SK-N-SH (cell line): ENCODE results near the gene RHOXF1. TPM values are rescaled to one million over a fixed set of nuclear protein-coding genes. Genes with fewer than 3 reads are reported as not detected.
A peak's percentile ranks its signal among the peaks of the same experiment; 100 is the strongest.
"Not testable (repeated sequence)": the region's sequence is repeated elsewhere in the genome, so short reads cannot be mapped to it uniquely, and the experiment has no call there.

ENCODE experiments used
- CTCF ChIA-PET: fragments of 300-600, 350-600 bp; formaldehyde crosslinking; extraction: SDS; loops from one replicate; lab custom pipeline; 2021; lab: Yijun Ruan, JAX
- POLR2A ChIA-PET: fragments of 350-600 bp; sonication (Branson Sonifier 250); formaldehyde crosslinking; extraction: SDS; loops from one replicate; lab custom pipeline; 2020; ENCODE audit warnings: antibody characterized with exemption, inconsistent platforms; lab: Yijun Ruan, JAX
- DNase-seq: peaks from one replicate; pipeline ENCODE4 v3.0.0; 2012
- H2AFZ ChIP-seq: fragments of 200-600 bp; sonication (generic); 2 replicates; pipeline ENCODE4 v1.8.1; 2016; ENCODE audit warnings: antibody characterized with exemption, mild to moderate bottlenecking, low read depth
- H3F3A ChIP-seq: fragments of 200-600 bp; sonication (generic); replicated peaks from 2 replicates; pipeline ENCODE3; 2016; ENCODE audit warnings: antibody characterized with exemption, mild to moderate bottlenecking; ENCODE audit not compliant: insufficient read depth
- H3K27ac ChIP-seq, 2 experiments: fragments of 200-500 bp in 1 of 2; fragments of 200-600 bp in 1 of 2; sonication (Bioruptor generic) in 1 of 2; sonication (generic), shearing (Covaris generic) in 1 of 2; 2 replicates each; pipeline versions ENCODE4 v1.5.1 to v1.6.1; 2014 to 2016; ENCODE audit warnings: low read depth in 2 of 2, inconsistent platforms in 1 of 2, low read length in 1 of 2, mild to moderate bottlenecking in 1 of 2, mixed read lengths in 1 of 2
- H3K27me3 ChIP-seq: fragments of 200-600 bp; sonication (generic), shearing (Covaris generic); 2 replicates; pipeline ENCODE4 v1.6.1; 2016; ENCODE audit warnings: mixed run types; ENCODE audit not compliant: insufficient read depth
- H3K36me3 ChIP-seq, 2 experiments: fragments of 200-500 bp in 1 of 2; fragments of 200-600 bp in 1 of 2; sonication (Bioruptor generic) in 1 of 2; sonication (generic) in 1 of 2; replicated peaks in 1 of 2; 2 replicates each; pipeline versions ENCODE3 to v1.5.1; 2014 to 2016; ENCODE audit warnings: low read length in 1 of 2, mild to moderate bottlenecking in 1 of 2; ENCODE audit not compliant: insufficient read depth in 2 of 2, control insufficient read depth in 1 of 2
- H3K4me1 ChIP-seq, 2 experiments: fragments of 200-500 bp in 1 of 2; fragments of 200-600 bp in 1 of 2; sonication (Bioruptor generic) in 1 of 2; sonication (generic), shearing (Covaris generic) in 1 of 2; 2 replicates each; pipeline versions ENCODE4 v1.5.1 to v1.6.1; 2014 to 2016; ENCODE audit warnings: low read depth in 1 of 2, low read length in 1 of 2, mixed run types in 1 of 2; ENCODE audit not compliant: insufficient read depth in 2 of 2, control insufficient read depth in 1 of 2
- H3K4me2 ChIP-seq: fragments of 200-600 bp; sonication (generic), shearing (Covaris generic); 2 replicates; pipeline ENCODE4 v1.6.1; 2017; ENCODE audit warnings: mixed run types
- H3K4me3 ChIP-seq, 2 experiments: fragments of 200-500 bp in 1 of 2; fragments of 200-600 bp in 1 of 2; sonication (Bioruptor generic) in 1 of 2; sonication (generic), shearing (Covaris generic) in 1 of 2; 2 replicates each; pipeline versions ENCODE4 v1.5.1 to v1.8.1; 2014 to 2016; ENCODE audit warnings: low read depth in 2 of 2, inconsistent platforms in 1 of 2, low read length in 1 of 2, mild to moderate bottlenecking in 1 of 2, mixed read lengths in 1 of 2, moderate library complexity in 1 of 2
- H3K79me2 ChIP-seq: fragments of 200-600 bp; sonication (generic); 2 replicates; pipeline ENCODE4 v1.8.1; 2017; ENCODE audit warnings: mild to moderate bottlenecking; ENCODE audit not compliant: insufficient read depth
- H3K9ac ChIP-seq: fragments of 200-600 bp; sonication (generic); 2 replicates; pipeline ENCODE4 v1.6.1; 2017; ENCODE audit warnings: mixed run types
- H3K9me2 ChIP-seq: fragments of 200-600 bp; sonication (generic); 2 replicates; pipeline ENCODE4 v1.6.1; 2017; ENCODE audit warnings: mixed run types
- H3K9me3 ChIP-seq: fragments of 200-600 bp; sonication (generic); 2 replicates; pipeline ENCODE4 v1.6.1; 2017; ENCODE audit warnings: mixed run types, mild to moderate bottlenecking, moderate library complexity
- H4K20me1 ChIP-seq: fragments of 200-600 bp; sonication (generic); 2 replicates; pipeline ENCODE4 v1.6.1; 2017; ENCODE audit warnings: mild to moderate bottlenecking, mixed run types; ENCODE audit not compliant: insufficient read depth
- ELF1 ChIP-seq: IDR thresholded peaks from 2 replicates; pipeline ENCODE4 v1.4.0; 2012
- EP300 ChIP-seq, 2 experiments: IDR thresholded peaks; 2 replicates each; pipeline versions ENCODE4 v1.4.0 to v1.6.1; 2012; ENCODE audit warnings: borderline replicate concordance in 1 of 2, low read depth in 1 of 2, low read length in 1 of 2
- FOSL2 ChIP-seq: IDR thresholded peaks from 2 replicates; pipeline ENCODE4 v1.4.0; 2012; ENCODE audit warnings: low read depth, mild to moderate bottlenecking, moderate library complexity, borderline replicate concordance
- GABPA ChIP-seq: IDR thresholded peaks from 2 replicates; pipeline ENCODE4 v1.4.0; 2012; ENCODE audit warnings: low read depth, mild to moderate bottlenecking
- GATA2 ChIP-seq: sonication (generic); formaldehyde crosslinking; IDR thresholded peaks from 2 replicates; pipeline ENCODE4 v1.5.0; 2020; ENCODE audit warnings: mild to moderate bottlenecking, missing genetic modification reagents
- MEF2A ChIP-seq: IDR thresholded peaks from 2 replicates; pipeline ENCODE4 v1.4.0; 2012; ENCODE audit warnings: low read depth, borderline replicate concordance
- RAD21 ChIP-seq: IDR thresholded peaks from 2 replicates; pipeline ENCODE4 v1.6.1; 2012; ENCODE audit warnings: mild to moderate bottlenecking, low read length
- TAF1 ChIP-seq: IDR thresholded peaks from 2 replicates; pipeline ENCODE4 v1.6.1; 2012; ENCODE audit warnings: low read depth, mild to moderate bottlenecking, low read length, moderate library complexity, borderline replicate concordance
- TEAD4 ChIP-seq: IDR thresholded peaks from 2 replicates; pipeline ENCODE4 v1.4.0; 2012; ENCODE audit warnings: mild to moderate bottlenecking, borderline replicate concordance; ENCODE audit not compliant: insufficient read depth
- YY1 ChIP-seq: IDR thresholded peaks from 2 replicates; pipeline ENCODE4 v1.4.0; 2012; ENCODE audit warnings: low read depth, mild to moderate bottlenecking
- WGBS: methylation state at CpG from one replicate; pipeline ENCODE4 v1.1.6; 2017; ENCODE audit warnings: low lambda C conversion rate; 5-methylcytosine and 5-hydroxymethylcytosine counted together
- polyA plus RNA-seq, 3 experiments: library from polyadenylated mRNA; depleted of rRNA; stranded (reverse); fragments of >200 nt; gene quantifications; 2 replicates each; pipeline ENCODE4 v1.2.3, GENCODE V29; 2012
- TF ChIP-seq, protein P1 (sequence below): fragments of 150-350 bp; IDR thresholded peaks from 2 replicates; pipeline ENCODE4 v1.6.1; 2017; ENCODE audit warnings: antibody characterized with exemption, low read length, low read depth, borderline replicate concordance

Gene RHOXF1
- polyA plus RNA-seq, 1 of the 3 experiments (the other 2 are of a cell fraction), result 0.07 TPM

DNA sequence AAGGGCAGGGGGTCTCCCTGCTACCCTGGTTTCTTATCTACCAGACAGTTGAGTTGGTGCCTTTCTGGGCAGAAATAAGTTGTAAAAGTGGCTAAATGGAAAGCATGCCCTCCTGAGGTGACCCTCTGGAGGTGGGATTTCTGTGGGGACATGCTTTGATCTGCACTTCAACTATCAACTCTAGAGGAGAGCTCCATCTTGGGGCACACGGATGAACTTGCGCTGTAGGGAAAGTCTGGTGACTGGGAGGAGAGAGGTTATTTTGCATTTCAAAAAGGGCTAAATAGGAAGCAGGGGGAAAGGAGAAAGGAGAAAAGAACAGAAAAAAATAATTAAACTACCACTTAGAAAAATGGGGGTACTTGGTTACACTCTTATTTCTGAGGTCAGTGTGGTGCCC is 25.5 kb downstream of the RHOXF1 start:
- Histone ChIP-seq H3K9me2 (no peaks in the 10 kb centered on the region), H3K4me1 (no peaks in the 10 kb centered on the region; a peak in 1 of 4 replicates), H3K9ac (no peak overlapping the region), H3K4me2 (no peak overlapping the region), H3K9me3 (no peaks in the 10 kb centered on the region), H3K4me3 (no peak overlapping the region), H4K20me1 (no peaks in the 10 kb centered on the region), H3K79me2 (no peaks in the 10 kb centered on the region), H2AFZ (no peak overlapping the region), H3K27ac (no peak overlapping the region), H3F3A (no peaks in the 10 kb centered on the region), H3K27me3 (peaks cover 17% of the 10 kb centered on the region; the same call in 1 of the 2 replicates), H3K36me3 (no peaks in the 10 kb centered on the region)
- POLR2A ChIA-PET, result no interaction called here
- TF ChIP-seq MEF2A (no peak), RAD21 (peak; percentile 12; the same call in 1 of the 2 replicates)
- DNase-seq, result no peak
- 35% methylated on average over 2 of the region's 2 CpGs for WGBS
- CTCF ChIA-PET, result interaction anchor here (0.7 to 3.6 kb wide), 4 partner anchors 20 to 124 kb away, joined by 3 to 12 read pairs (median 3); no protein-coding TSS in a partner anchor

DNA sequence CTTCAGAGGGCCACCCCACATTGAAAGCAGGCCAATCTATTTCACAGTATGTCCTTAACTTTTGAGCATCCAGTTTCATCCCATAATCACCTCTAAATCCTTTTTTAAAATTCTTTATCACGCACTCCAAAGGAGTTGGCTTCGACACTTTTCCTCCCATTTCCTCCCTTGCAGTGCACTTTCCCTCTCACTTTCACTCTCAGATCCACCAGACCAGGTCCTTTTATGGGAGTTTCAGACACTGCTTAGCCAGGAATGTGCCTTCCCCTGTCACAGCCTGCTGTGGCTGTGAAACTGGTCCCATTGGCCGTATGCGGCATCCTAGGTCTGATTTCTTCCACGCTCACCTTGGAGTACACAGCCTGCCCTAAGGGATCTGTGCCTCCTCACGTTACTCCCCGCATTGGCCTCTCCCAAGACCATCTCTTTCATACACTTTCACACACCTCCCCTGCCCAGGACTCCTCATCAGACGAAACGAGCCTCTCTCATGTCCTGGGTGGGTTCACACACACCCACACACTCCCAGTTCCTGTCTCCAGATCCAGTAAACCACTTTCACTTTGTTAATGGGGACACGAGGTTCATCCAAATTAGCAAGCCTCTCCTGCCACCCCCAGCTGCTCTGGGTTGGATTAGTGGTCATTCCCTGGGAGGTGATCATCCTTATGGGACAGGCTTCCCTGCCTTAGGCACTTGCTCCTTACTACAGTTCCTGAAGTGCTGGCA is 28.3 kb downstream of the RHOXF1 start:
- H3K4me1 ChIP-seq, result no peaks in the 10 kb centered on the region; a peak in 1 of 4 replicates
- peaks cover 17% of the 10 kb centered on the region; the same call in 1 of the 2 replicates for H3K27me3 ChIP-seq
- no peaks in the 10 kb centered on the region for H4K20me1 ChIP-seq
- CTCF ChIA-PET, result no interaction called here
- H3K27ac ChIP-seq, result no peak overlapping the region
- no peaks in the 10 kb centered on the region for H3F3A ChIP-seq
- H3K4me3 ChIP-seq, result peak overlapping the region; percentile 16 to 20; a peak in 2 of 4 replicates
- H2AFZ ChIP-seq, result no peak overlapping the region
- POLR2A ChIA-PET, result no interaction called here
- no peak for DNase-seq
- TF ChIP-seq, protein P1, sequence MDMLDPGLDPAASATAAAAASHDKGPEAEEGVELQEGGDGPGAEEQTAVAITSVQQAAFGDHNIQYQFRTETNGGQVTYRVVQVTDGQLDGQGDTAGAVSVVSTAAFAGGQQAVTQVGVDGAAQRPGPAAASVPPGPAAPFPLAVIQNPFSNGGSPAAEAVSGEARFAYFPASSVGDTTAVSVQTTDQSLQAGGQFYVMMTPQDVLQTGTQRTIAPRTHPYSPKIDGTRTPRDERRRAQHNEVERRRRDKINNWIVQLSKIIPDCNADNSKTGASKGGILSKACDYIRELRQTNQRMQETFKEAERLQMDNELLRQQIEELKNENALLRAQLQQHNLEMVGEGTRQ, result no peak
- no peak for TF ChIP-seq EP300 (IDR thresholded peaks at IDR 0.05; ENCODE audit: borderline replicate concordance in 1 of 2, low read depth in 1 of 2, low read length in 1 of 2)
- TF ChIP-seq TEAD4, result no peak
- TF ChIP-seq YY1, result no peak
- no peak for TF ChIP-seq TAF1
- TF ChIP-seq GATA2, result no peak
- no peak for TF ChIP-seq ELF1
- no peak for TF ChIP-seq FOSL2
- TF ChIP-seq GABPA, result no peak
- H3K4me2 ChIP-seq, result peak overlapping the region; percentile 66; the same call in 1 of the 2 replicates
- no peaks in the 10 kb centered on the region for H3K9me3 ChIP-seq
- H3K36me3 ChIP-seq, result no peaks in the 10 kb centered on the region
- 36% methylated on average over 10 of the region's 10 CpGs for WGBS
- no peaks in the 10 kb centered on the region for H3K79me2 ChIP-seq
- no peaks in the 10 kb centered on the region for H3K9me2 ChIP-seq
- no peak overlapping the region for H3K9ac ChIP-seq

DNA sequence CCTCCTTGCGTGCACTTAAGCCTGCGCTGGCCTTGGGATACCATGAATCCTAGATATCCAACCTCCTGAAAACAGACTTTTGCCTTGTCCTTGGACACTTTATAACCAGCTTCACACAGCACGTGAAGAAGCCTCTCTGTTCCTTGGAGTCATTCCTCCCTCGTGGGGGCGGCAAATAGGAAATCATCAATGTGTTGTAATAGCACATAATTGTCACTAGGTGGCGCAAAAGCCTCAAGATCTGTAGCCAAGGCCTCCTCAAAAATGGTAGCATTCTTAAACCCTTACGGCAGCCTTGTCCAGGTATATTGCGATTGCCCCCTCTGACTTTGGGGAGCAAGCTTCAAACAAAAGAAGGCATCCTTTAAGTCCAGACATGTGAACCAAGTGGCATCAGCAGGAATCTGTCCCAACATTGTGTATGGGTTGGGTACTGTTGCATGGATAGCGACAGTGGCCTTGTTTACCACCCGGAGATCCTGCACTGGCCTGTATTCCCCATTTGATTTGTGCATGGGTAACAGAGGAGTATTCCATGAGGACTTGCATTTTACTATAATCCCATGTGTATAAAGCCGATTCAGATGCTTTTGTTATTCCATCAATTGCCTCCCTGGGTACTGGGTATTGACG is 30.0 kb downstream of the RHOXF1 start:
- H3K36me3 ChIP-seq, H4K20me1 ChIP-seq, DNase-seq, H3K9ac ChIP-seq, POLR2A ChIA-PET, CTCF ChIA-PET, H3K4me2 ChIP-seq, H3K79me2 ChIP-seq, H2AFZ ChIP-seq, H3F3A ChIP-seq, H3K4me3 ChIP-seq, H3K27ac ChIP-seq, H3K9me2 ChIP-seq, H3K9me3 ChIP-seq, H3K4me1 ChIP-seq: not testable (repeated sequence)
- WGBS, result no CpG with 5 or more reads among the region's 12 CpGs
- peaks cover 17% of the 10 kb centered on the region; the same call in 1 of the 2 replicates for H3K27me3 ChIP-seq

DNA sequence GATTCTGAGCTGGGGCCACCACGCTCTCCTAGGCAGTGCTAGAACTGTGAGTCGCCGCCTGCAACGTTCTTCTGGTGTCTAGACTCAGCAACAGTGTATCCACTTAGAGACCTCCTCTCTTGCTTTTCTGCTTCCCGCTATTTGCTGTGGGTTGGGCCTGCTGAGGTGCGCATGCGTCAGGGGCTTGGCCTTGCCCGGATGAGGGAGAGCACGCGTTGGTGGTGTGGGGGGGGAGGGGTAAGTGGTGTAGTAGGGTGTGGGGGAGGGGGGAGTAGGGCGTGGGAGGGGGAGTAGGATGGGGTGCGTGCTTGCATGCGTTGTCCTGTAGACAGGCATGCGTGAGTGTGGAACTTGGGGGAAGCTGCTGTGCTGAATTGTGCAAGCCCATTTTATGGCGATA is 38.1 kb downstream of the RHOXF1 start, which contains the start of gene RHOXF2B:
Gene RHOXF2B, minus strand, starts transcription at position 101 of the 400 bp plus-strand sequence. CDS start 138 bp downstream, outside the sequence.
- H3K27me3 ChIP-seq, H4K20me1 ChIP-seq, H3F3A ChIP-seq, H3K4me1 ChIP-seq, H3K79me2 ChIP-seq, H3K9me3 ChIP-seq, H3K9me2 ChIP-seq, H2AFZ ChIP-seq, POLR2A ChIA-PET, DNase-seq, H3K4me3 ChIP-seq, H3K9ac ChIP-seq, H3K36me3 ChIP-seq, CTCF ChIA-PET, H3K27ac ChIP-seq, H3K4me2 ChIP-seq: not testable (repeated sequence)
- no CpG with 5 or more reads among the region's 15 CpGs for WGBS
